Activated B cell treated with CpG ODN at 0.5 μM for 24 hours (primary cell): ENCODE measurements around the gene GPX5. TPM values are rescaled to one million over a fixed set of nuclear protein-coding genes. Genes with fewer than 3 reads are reported as not detected.

ENCODE experiments used
- ATAC-seq: fragments of 200-7000 bp; cut with Tn5 transposase; one replicate; pipeline ENCODE4 v1.10.0; 2021; ENCODE audit warnings: low read depth, mild to moderate bottlenecking, moderate library complexity
- CTCF ChIA-PET: fragments of 350-600 bp; sonication (Branson Sonifier 250); formaldehyde crosslinking; loops from one replicate; lab custom pipeline; 2021; ENCODE audit warnings: antibody characterized with exemption; lab: Charles Lee
- POLR2A ChIA-PET: fragments of 350-600 bp; sonication (Branson Sonifier 250); formaldehyde crosslinking; loops from one replicate; lab custom pipeline; 2021; ENCODE audit warnings: antibody characterized with exemption; lab: Charles Lee
- DNase-seq: peaks from one replicate; pipeline ENCODE4 v3.0.0; 2022
- H3K27ac Mint-ChIP-seq: one replicate; pipeline ENCODE4 v1.8.0; 2020; ENCODE audit warnings: mixed read lengths
- H3K27me3 Mint-ChIP-seq: one replicate; pipeline ENCODE4 v1.8.0; 2021; ENCODE audit warnings: mixed read lengths
- H3K36me3 Mint-ChIP-seq: one replicate; pipeline ENCODE4 v1.8.0; 2021; ENCODE audit warnings: low read depth, mixed read lengths
- H3K4me1 Mint-ChIP-seq: one replicate; pipeline ENCODE4 v1.8.0; 2021; ENCODE audit warnings: mixed read lengths
- H3K4me3 Mint-ChIP-seq: one replicate; pipeline ENCODE4 v1.8.0; 2020; ENCODE audit warnings: mild to moderate bottlenecking, mixed read lengths
- H3K9me3 Mint-ChIP-seq: one replicate; pipeline ENCODE4 v1.8.0; 2020; ENCODE audit warnings: mixed read lengths
- CTCF ChIP-seq: fragments of 200-600 bp; IDR thresholded peaks from one replicate; pipeline ENCODE4 v1.8.0; 2022; ENCODE audit warnings: antibody characterized with exemption, mild to moderate bottlenecking
- intact Hi-C: fragments of 100-400 bp; cut with micrococcal nuclease; formaldehyde crosslinking; loops from one replicate; pipeline ENCODE4 v1.15.1; 2024
- total RNA-seq: library from RNA; stranded (reverse); gene quantifications from 2 replicates; pipeline ENCODE4 v1.2.3, GENCODE V29; 2022

GPX5 gene
- total RNA-seq, 1 donor from 2014 or later, result not detected

- Mint-ChIP-seq H3K4me3 (no peak overlapping the region), H3K36me3 (no peaks in the 10 kb centered on the region), H3K4me1 (no peaks in the 10 kb centered on the region), H3K9me3 (no peaks in the 10 kb centered on the region), H3K27me3 (peaks cover 45% of the 10 kb centered on the region), H3K27ac (no peak overlapping the region)
- ChIA-PET CTCF (no interaction called here), POLR2A (no interaction called here)
- DNase-seq (no peak), ATAC-seq (no peak)
- no peak for TF ChIP-seq CTCF
- intact Hi-C loops, result no loop called here
These were observed 7.7 kb upstream of the GPX5 start for GRCh38 chr6:28517964-28518363.

- intact Hi-C loops, result no loop called here
- H3K9me3 Mint-ChIP-seq, result no peaks in the 10 kb centered on the region
These were observed 3.0 kb upstream of the GPX5 start for GRCh38 chr6:28522594-28523240.

GRCh38 chr6:28523241-28523622 is 2.4 kb upstream of the GPX5 start:
- TF ChIP-seq CTCF, result no peak
- Mint-ChIP-seq H3K36me3 (no peaks in the 10 kb centered on the region), H3K4me1 (no peaks in the 10 kb centered on the region), H3K4me3 (no peak overlapping the region), H3K27ac (no peak overlapping the region), H3K27me3 (peaks cover 56% of the 10 kb centered on the region), H3K9me3 (no peaks in the 10 kb centered on the region)
- no peak for ATAC-seq
- POLR2A ChIA-PET, result no interaction called here
- intact Hi-C loops, result no loop called here
- no peak for DNase-seq
- CTCF ChIA-PET, result no interaction called here

More at GRCh38 chr6:28522594-28523240, 3.0 kb upstream of the GPX5 start:
- TF ChIP-seq CTCF, result no peak
- Mint-ChIP-seq H3K4me1 (no peaks in the 10 kb centered on the region), H3K27me3 (peaks cover 53% of the 10 kb centered on the region), H3K36me3 (no peaks in the 10 kb centered on the region), H3K4me3 (no peak overlapping the region), H3K27ac (no peak overlapping the region)
- DNase-seq (no peak), ATAC-seq (no peak)
- CTCF ChIA-PET, result no interaction called here
- POLR2A ChIA-PET, result no interaction called here

GRCh38 chr6:28530777-28531176 is 5.1 kb downstream of the GPX5 start:
- ATAC-seq, result no peak
- ChIA-PET CTCF (no interaction called here), POLR2A (no interaction called here)
- TF ChIP-seq CTCF, result no peak
- H3K4me1 Mint-ChIP-seq, result no peaks in the 10 kb centered on the region
- no peaks in the 10 kb centered on the region for H3K36me3 Mint-ChIP-seq
- H3K27ac Mint-ChIP-seq, result no peak overlapping the region
- no peak for DNase-seq
- no peak overlapping the region for H3K4me3 Mint-ChIP-seq
- intact Hi-C loops, result no loop called here
- no peaks in the 10 kb centered on the region for H3K9me3 Mint-ChIP-seq
- peaks cover 57% of the 10 kb centered on the region for H3K27me3 Mint-ChIP-seq

- Mint-ChIP-seq H3K36me3 (no peaks in the 10 kb centered on the region), H3K27ac (no peak overlapping the region), H3K27me3 (peaks cover 57% of the 10 kb centered on the region), H3K9me3 (no peaks in the 10 kb centered on the region), H3K4me3 (no peak overlapping the region), H3K4me1 (no peaks in the 10 kb centered on the region)
- DNase-seq (no peak), ATAC-seq (no peak)
- POLR2A ChIA-PET, result interaction anchor here (0.7 kb wide), 1 partner anchor 370 kb away, joined by 10 read pairs; no protein-coding TSS in a partner anchor
- intact Hi-C loops, result no loop called here
- CTCF ChIA-PET, result no interaction called here
- no peak for TF ChIP-seq CTCF
These were observed 5.9 kb downstream of the GPX5 start for GRCh38 chr6:28531479-28532128.
